GM12878 (cell line): ENCODE results near the gene HERPUD2. TPM values are rescaled to one million over a fixed set of nuclear protein-coding genes. Genes with fewer than 3 reads are reported as not detected.

Experiments
- ATF3 ChIP-seq: IDR thresholded peaks from 2 replicates; pipeline ENCODE4 v1.6.1; 2011; ENCODE audit warnings: low read depth, mild to moderate bottlenecking, low read length, moderate library complexity, borderline replicate concordance; ENCODE audit errors: extremely low read depth
- BHLHE40 ChIP-seq, 2 experiments: fragments of 450-650 bp in 1 of 2; IDR thresholded peaks; 2 replicates each; pipeline ENCODE4 v1.6.1; 2011 to 2017; ENCODE audit warnings: low read depth in 2 of 2, borderline replicate concordance in 1 of 2, improper control_type of control experiment in 1 of 2, low read length in 1 of 2, mild to moderate bottlenecking in 1 of 2
- EP300 ChIP-seq, 2 experiments: fragments of 150-350 bp in 1 of 2; IDR thresholded peaks; 2 replicates each; pipeline ENCODE4 v1.6.1; 2011 to 2012; ENCODE audit warnings: low read depth in 2 of 2, low read length in 2 of 2, borderline replicate concordance in 1 of 2, improper control_type of control experiment in 1 of 2, inconsistent platforms in 1 of 2; ENCODE audit not compliant: control insufficient read depth in 1 of 2
- HDGF ChIP-seq: fragments of 450-650 bp; IDR thresholded peaks from 2 replicates; pipeline ENCODE4 v1.6.1; 2016; ENCODE audit warnings: antibody characterized with exemption
- KAT2A ChIP-seq: conservative IDR thresholded peaks from 2 replicates; pipeline ENCODE4 v1.6.1; 2011; ENCODE audit warnings: low read depth, low read length; ENCODE audit not compliant: control insufficient read depth
- KDM1A ChIP-seq: fragments of 200-600 bp; sonication (generic); IDR thresholded peaks from 2 replicates; pipeline ENCODE4 v1.6.1; 2016; ENCODE audit warnings: borderline replicate concordance
- PAX5 ChIP-seq: IDR thresholded peaks from 2 replicates; pipeline ENCODE4 v1.6.1; 2011; ENCODE audit warnings: low read depth, low read length, borderline replicate concordance
- PAX8 ChIP-seq: fragments of 450-650 bp; IDR thresholded peaks from 2 replicates; pipeline ENCODE4 v1.6.1; 2017; ENCODE audit warnings: mild to moderate bottlenecking, moderate library complexity
- RUNX3 ChIP-seq: IDR thresholded peaks from 2 replicates; pipeline ENCODE4 v1.6.1; 2012; ENCODE audit warnings: low read length, inconsistent platforms
- SREBF2 ChIP-seq: IDR thresholded peaks from 2 replicates; pipeline ENCODE4 v1.6.1; 2012; ENCODE audit warnings: mild to moderate bottlenecking, low read length
- ZNF207 ChIP-seq: fragments of 450-650 bp; IDR thresholded peaks from 2 replicates; pipeline ENCODE4 v1.6.1; 2014; ENCODE audit warnings: antibody characterized with exemption, mild to moderate bottlenecking, borderline replicate concordance
- ZSCAN29 ChIP-seq: fragments of 450-650 bp; IDR thresholded peaks from 2 replicates; pipeline ENCODE4 v1.6.1; 2017; ENCODE audit warnings: mild to moderate bottlenecking, moderate library complexity
- polyA plus RNA-seq, 11 experiments: library from polyadenylated mRNA; depleted of rRNA in 4 of 11; unstranded in 6 of 11; stranded (reverse) in 5 of 11; fragments of >200 nt; fragmentation: Nextera tagmentation in 4 of 11; fragmentation: Illumina TruSeq in 1 of 11; extraction: Ambion mirVana in 4 of 11; extraction: Trizol in 1 of 11; gene quantifications; 1 replicate in 1 of 11; 2 replicates in 10 of 11; pipeline versions ENCODE4 v1.2.1 to v1.2.3, GENCODE V29; 2011 to 2016; ENCODE audit warnings: inconsistent platforms in 2 of 11, missing spikeins in 2 of 11, low read depth in 1 of 11
- total RNA-seq, 4 experiments: library from RNA; depleted of rRNA in 3 of 4; stranded (reverse); fragments of >200 nt in 3 of 4; fragmentation: Illumina TruSeq in 1 of 4; extraction: Trizol in 1 of 4; gene quantifications; 2 replicates each; pipeline versions ENCODE4 v1.2.1 to v1.2.3, GENCODE V29; 2013 to 2021
- TF ChIP-seq, protein P1 (sequence below): fragments of 450-650 bp; formaldehyde crosslinking; IDR thresholded peaks from 2 replicates; pipeline ENCODE4 v1.4.0; 2020; ENCODE audit warnings: mild to moderate bottlenecking, moderate library complexity

The HERPUD2 gene
- total and polyA plus RNA-seq, 10 of the 15 experiments (the other 5 are each of a cell fraction or from before 2014, with no cell fraction given), result 4.7 to 69.6 (median 13.9) TPM

DNA sequence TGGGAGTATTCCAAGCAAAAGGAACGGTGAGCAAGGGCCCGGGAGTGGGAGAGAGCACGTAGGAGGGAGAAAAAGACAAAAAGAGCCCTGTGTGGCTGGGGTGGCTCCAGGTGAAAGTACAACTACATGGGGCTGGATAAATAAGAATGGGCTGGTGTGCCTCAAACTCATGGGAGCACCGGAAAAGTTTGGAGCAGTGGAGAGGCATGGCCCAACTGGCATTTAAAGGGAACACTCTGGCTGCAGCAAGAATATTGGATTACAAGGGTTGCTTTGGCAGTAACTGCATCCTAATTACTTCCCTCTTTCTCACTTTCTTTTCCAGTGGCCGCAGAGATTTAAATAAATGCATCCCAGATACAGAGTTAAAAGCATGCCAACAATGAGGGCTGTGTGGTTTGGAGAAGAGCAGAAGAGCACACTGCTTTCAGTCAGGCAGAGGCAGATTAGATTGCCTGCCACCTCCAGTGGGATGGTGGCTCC, 39.1 kb upstream of the HERPUD2 start (continued):
- TF ChIP-seq, protein P1, sequence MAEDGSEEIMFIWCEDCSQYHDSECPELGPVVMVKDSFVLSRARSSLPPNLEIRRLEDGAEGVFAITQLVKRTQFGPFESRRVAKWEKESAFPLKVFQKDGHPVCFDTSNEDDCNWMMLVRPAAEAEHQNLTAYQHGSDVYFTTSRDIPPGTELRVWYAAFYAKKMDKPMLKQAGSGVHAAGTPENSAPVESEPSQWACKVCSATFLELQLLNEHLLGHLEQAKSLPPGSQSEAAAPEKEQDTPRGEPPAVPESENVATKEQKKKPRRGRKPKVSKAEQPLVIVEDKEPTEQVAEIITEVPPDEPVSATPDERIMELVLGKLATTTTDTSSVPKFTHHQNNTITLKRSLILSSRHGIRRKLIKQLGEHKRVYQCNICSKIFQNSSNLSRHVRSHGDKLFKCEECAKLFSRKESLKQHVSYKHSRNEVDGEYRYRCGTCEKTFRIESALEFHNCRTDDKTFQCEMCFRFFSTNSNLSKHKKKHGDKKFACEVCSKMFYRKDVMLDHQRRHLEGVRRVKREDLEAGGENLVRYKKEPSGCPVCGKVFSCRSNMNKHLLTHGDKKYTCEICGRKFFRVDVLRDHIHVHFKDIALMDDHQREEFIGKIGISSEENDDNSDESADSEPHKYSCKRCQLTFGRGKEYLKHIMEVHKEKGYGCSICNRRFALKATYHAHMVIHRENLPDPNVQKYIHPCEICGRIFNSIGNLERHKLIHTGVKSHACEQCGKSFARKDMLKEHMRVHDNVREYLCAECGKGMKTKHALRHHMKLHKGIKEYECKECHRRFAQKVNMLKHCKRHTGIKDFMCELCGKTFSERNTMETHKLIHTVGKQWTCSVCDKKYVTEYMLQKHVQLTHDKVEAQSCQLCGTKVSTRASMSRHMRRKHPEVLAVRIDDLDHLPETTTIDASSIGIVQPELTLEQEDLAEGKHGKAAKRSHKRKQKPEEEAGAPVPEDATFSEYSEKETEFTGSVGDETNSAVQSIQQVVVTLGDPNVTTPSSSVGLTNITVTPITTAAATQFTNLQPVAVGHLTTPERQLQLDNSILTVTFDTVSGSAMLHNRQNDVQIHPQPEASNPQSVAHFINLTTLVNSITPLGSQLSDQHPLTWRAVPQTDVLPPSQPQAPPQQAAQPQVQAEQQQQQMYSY (CRISPR knock-in tag), result no peak
- TF ChIP-seq PAX5, result no peak
- TF ChIP-seq SREBF2, result no peak
- TF ChIP-seq ZNF207, result no peak
- TF ChIP-seq KAT2A, result no peak
- TF ChIP-seq ATF3, result no peak
- TF ChIP-seq BHLHE40 (IDR thresholded peaks at IDR 0.05; ENCODE audit: borderline replicate concordance in 1 of 2, low read depth in 2 of 2, low read length in 1 of 2), result no peak
- TF ChIP-seq ZSCAN29, result no peak
- TF ChIP-seq PAX8, result no peak
- TF ChIP-seq KDM1A, result no peak
- TF ChIP-seq EP300 (IDR thresholded peaks at IDR 0.05; ENCODE audit: borderline replicate concordance in 1 of 2, control insufficient read depth in 1 of 2, low read depth in 2 of 2, low read length in 2 of 2), result no peak
- TF ChIP-seq HDGF, result no peak
- TF ChIP-seq RUNX3, result no peak
